GM21423 (cell line): ENCODE results near the gene VSIG10L.

ENCODE experiments used
- ATAC-seq: cut with Tn5 transposase; IDR thresholded peaks from one replicate; pipeline ENCODE4 v1.9.1; 2021; ENCODE audit warnings: mild to moderate bottlenecking, moderate library complexity; ENCODE audit not compliant: unreplicated experiment

The VSIG10L gene

GRCh38 chr19:51341976-51342580, at the start of gene VSIG10L:
Gene VSIG10L (minus strand): TSS chr19:51342139. CDS start chr19:51342124, 15 bp downstream.
- no peak for ATAC-seq

DNA sequence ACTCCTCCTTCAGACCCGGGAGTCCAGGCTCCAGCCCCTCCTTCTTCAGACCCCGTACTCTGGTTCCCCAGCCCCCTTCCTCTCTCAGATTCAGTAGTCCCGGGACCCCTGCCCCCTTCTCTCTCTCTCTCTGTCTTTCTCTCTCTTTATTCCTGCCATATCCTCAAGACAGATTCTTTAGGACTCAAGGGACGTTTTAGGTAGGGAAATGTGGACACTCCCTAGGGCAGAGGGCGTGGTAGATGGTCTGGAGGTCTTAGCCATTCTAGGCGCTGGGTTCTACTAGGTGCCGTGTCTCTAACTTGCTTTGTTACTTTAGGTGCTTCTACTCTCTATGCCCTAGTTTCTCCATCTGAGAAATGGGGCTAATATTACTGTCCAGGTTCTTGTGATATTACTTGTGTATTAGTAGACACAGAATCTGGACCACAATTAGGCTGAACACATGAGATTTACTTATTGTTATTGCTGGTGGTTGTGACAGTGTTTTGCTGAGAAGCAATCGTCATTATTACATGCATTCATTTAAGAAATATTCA, 49.2 kb upstream of the VSIG10L start:
- ATAC-seq: no peak

GRCh38 chr19:51389143-51389542, 47.2 kb upstream of the VSIG10L start:
- ATAC-seq: no peak

GRCh38 chr19:51387924-51388389, 46.0 kb upstream of the VSIG10L start, which contains the start of gene LIM2:
Gene LIM2 (minus strand): TSS chr19:51387974. CDS start chr19:51387443, 531 bp downstream.
- ATAC-seq: no peak

- ATAC-seq: no peak
These were observed 45.1 kb upstream of the VSIG10L start for GRCh38 chr19:51386882-51387520.

DNA sequence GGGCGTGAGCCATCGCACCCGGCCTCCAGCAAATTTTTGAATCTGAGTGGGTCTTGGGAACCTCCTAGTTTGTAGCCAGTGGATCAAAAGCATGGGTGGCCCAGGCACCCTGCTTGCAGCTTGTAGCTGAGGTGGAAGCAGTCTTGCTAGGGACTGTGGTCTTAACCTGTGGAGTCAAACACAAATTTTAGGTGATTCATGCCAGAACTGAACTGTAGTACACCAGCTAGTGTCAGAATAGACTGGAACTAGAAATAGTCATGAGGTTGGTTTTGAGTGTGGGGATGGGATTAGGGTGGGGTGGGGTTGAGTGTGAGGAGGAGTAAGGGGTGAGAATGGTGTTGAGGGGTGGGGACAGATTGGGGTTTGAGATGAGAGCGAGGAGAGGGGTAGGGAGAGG, 40.1 kb upstream of the VSIG10L start:
- no peak for ATAC-seq

DNA sequence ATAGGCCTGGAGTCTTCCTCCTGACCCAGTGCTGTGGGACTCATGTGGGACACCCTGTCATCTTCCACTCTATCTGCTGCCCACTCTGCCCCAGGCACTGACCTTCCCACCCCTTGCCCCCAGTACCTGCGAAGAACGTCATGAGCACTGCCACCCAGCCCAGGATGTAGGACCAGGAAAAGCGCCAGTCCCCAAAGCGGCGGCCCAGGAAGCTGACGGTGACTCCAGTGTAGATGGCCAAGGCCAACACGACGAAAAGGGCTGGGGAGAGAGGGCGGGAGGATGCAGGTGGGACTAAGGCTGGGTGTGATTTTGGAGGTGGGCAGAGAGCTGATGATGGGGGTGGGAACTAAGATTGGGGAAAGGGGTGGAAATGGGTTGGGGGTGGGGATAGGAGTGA, 38.4 kb upstream of the VSIG10L start:
- ATAC-seq: no peak

- no peak for ATAC-seq
These were observed 35.5 kb upstream of the VSIG10L start for GRCh38 chr19:51377422-51377821.

- no peak for ATAC-seq
These were observed 33.7 kb upstream of the VSIG10L start for GRCh38 chr19:51375504-51376221.

GRCh38 chr19:51372649-51373504, 30.9 kb upstream of the VSIG10L start, which contains the start of gene NKG7:
Gene NKG7 (minus strand): TSS chr19:51372654. CDS start chr19:51372535, 119 bp downstream.
- peak; percentile 37 for ATAC-seq

DNA sequence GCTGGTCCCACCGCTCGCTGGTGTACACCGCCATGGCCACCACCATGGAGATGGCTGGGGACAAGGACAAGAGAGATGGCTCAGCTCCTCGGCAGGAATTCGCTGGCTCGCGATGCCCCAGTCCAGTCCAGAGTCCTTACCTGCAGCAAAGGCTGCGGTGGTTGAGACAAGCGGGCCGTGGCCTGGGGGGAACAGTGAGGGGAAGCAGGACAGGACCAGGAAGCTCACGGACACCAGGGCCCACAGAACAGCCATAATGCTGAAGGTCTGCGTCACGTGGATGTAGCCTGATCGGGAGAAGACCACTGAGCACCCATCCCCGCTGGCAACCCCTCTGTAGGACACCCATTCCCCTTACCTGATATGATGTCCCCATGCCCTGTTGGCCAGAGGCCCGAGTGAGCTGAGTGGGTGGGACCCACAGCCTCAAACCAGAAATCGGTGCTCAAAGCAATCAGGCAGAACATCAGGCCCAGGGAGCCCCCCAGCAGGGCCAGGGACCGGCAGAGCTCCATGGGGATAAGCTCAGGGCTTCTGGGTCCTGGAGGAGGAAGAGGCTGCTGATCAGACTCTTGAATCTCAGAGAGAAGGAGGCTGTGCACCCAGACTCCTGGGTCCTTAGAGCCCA, 30.2 kb upstream of the VSIG10L start:
- ATAC-seq: no peak

DNA sequence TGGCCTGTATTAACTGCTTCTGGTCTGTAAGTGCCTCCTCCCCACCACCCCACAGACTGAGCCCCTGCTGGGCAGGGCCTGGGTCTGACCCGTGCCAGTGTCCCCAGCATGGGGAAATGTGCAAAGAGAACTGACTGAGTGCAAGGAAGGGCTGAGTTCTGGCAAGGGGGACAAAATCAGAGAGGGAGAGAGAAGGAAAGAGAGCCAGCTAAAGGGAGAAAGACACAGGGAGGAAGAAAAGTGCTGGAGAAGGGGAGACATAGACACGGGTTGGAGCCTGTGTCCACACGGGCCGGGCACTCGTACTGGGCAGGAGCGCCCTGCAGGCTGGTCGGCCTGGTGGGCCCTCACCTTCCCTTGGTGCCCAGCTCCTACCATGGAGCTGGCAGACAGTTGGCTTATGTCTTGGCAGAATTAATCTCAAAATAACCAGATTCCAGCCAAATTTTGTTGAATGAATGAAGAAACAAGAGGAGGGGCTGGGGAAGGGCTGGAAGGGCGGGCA, 29.3 kb upstream of the VSIG10L start:
- no peak for ATAC-seq

DNA sequence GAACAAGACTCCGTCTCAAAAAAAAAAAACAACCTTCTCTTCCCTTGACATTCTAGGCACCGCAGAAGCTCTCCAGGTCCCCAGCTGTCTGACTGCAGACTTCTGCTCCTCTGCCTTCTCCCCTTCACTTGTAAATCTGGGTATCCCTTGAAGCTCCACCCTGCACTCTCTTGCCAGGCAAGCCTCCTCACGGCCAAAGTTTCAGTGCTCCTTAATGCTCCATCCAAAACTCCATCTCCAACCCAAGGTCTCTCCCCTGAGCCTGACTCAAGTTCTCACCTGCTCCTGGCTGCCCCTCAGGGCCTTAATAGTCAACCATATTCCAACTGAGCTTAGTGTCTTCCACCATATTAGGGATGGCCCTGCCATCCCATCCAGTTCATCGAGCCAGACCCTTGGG, 28.3 kb upstream of the VSIG10L start:
- ATAC-seq: no peak

- no peak for ATAC-seq
These were observed 26.7 kb upstream of the VSIG10L start, which contains the start of gene CLDND2 for GRCh38 chr19:51368366-51369282. Gene CLDND2 (minus strand): TSS chr19:51369003. CDS start chr19:51368577, 426 bp downstream.

- ATAC-seq: peak; percentile 66
These were observed 25.8 kb upstream of the VSIG10L start for GRCh38 chr19:51367565-51368365.

DNA sequence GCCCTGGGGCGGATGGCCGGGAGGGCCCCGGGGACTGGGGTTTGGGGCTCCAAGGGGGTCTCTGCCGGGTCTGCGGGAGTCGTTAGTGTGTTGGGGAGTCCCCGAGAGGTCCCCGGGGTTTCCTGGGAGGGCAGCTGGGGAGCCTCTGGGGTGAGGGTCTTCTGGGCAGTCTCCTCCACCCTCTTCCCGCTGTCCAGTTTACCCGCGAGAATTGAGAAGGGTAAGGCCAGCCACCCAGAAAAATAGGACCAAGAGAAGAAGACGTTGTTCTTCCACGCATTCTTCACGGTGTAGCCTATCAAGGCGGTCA, 25.3 kb upstream of the VSIG10L start:
- peak; percentile 7 for ATAC-seq

DNA sequence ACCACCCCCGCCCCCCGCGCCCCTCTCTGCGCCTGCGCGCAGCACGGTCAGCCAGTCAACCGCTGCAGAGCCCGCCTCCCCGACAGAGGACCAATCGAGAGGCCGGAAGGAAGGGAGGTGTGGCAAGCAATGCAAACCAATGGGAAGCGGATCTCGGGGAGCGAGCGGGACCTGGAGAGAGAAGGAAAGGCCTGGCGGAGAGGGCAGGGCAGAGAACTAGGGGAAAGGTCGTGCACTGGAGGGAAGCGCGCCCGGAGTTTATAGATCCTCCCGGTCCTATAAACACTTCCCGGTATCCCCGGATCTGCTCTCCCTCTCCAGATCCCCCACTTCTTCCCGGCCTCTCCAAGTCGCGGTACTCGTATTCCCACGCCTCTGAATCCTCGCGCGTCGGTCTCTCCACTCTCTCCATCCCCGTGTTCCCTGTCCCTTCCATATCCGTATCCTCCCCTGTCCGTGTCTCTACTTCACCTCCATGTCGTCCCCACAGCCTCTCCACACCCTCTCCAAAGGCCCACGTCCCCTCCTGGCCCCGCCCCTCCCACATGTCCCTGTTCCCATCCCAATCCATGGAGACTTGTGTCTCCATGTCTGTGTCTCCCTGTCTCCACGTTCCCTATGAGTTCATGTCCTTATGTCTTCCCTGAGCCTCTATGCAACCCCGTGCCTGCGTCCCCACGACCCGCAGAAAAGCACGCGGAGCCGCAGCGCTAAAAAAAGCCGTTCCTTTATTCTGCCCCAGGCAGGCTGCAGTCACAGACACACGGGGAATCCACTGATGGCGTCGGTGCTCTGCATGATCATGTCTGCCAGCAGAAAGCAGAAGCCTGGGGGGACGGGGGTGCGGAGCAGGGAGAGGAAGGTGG, 24.7 kb upstream of the VSIG10L start:
- peak; percentile 51 for ATAC-seq
